Body of pancreas (tissue), 4 donors: ENCODE data around the gene ENAH.

Source experiments
- CTCF ChIP-seq, 7 experiments: fragments of 450-650 bp in 4 of 7; fragments of 200-600 bp in 3 of 7; sonication (generic) in 3 of 7; IDR thresholded peaks; one replicate each; pipeline ENCODE4 v1.5.1; 2016 to 2019; ENCODE audit warnings: antibody characterized with exemption in 7 of 7
- POLR2A ChIP-seq, 3 donors: fragments of 450-650 bp; IDR thresholded peaks; one replicate each; pipeline ENCODE4 v1.6.1; 2016; ENCODE audit warnings: antibody characterized with exemption in 3 of 3, mild to moderate bottlenecking in 2 of 3

GRCh38 chr1:225685476-225686176 is 32.7 kb upstream of the ENAH start:
- TF ChIP-seq CTCF (IDR thresholded peaks at IDR 0.05) (no peak), POLR2A (IDR thresholded peaks at IDR 0.05) (no peak)
